T-helper 1 cell treated with Interleukin-12 subunit alpha and Interleukin-12 subunit beta and Interleukin-4 antibody, amounts not matched to agents 30 ng/mL and 1 ng/mL, for 36 hours (primary cell): ENCODE data around the gene CNNM2. TPM values are rescaled to one million over a fixed set of nuclear protein-coding genes. Genes with fewer than 3 reads are reported as not detected.

Source experiments
- intact Hi-C: fragments of 100-400 bp; cut with micrococcal nuclease; formaldehyde crosslinking; loops from one replicate; pipeline ENCODE4 v1.15.1; 2024
- total RNA-seq: library from RNA; stranded (reverse); gene quantifications from 2 replicates; pipeline ENCODE4 v1.2.3, GENCODE V29; 2022

The CNNM2 gene
- total RNA-seq, 1 donor from 2014 or later, result 6.8 TPM

- intact Hi-C loops, result no loop called here
Measured at GRCh38 chr10:103067956-103068355, 149.9 kb downstream of the CNNM2 start.

GRCh38 chr10:103069453-103070331 lies 151.6 kb downstream of the CNNM2 start:
- intact Hi-C loops, result loop anchor here (1.0 to 5.0 kb wide), 8 partner anchors 15 to 418 kb away; partner anchors contain the start of gene BORCS7

GRCh38 chr10:103072276-103072675 lies 154.2 kb downstream of the CNNM2 start:
- intact Hi-C loops, result loop anchor here (5.0 kb wide), 2 partner anchors 220 to 415 kb away; partner anchors contain the start of gene BORCS7

- intact Hi-C loops, result loop anchor here (5.0 kb wide), 2 partner anchors 221 to 414 kb away; partner anchors contain the start of gene BORCS7
Measured at GRCh38 chr10:103072891-103073290, 154.8 kb downstream of the CNNM2 start.

- intact Hi-C loops, result no loop called here
Measured at GRCh38 chr10:103077020-103077419, 158.9 kb downstream of the CNNM2 start.

GRCh38 chr10:103077491-103078308 lies 159.6 kb downstream of the CNNM2 start:
- intact Hi-C loops, result no loop called here

- intact Hi-C loops, result no loop called here
Measured at GRCh38 chr10:103078309-103078615, 160.2 kb downstream of the CNNM2 start.

- intact Hi-C loops, result no loop called here
Measured at GRCh38 chr10:103078676-103079075, 160.6 kb downstream of the CNNM2 start.

GRCh38 chr10:103079100-103079499 lies 161.0 kb downstream of the CNNM2 start:
- intact Hi-C loops, result no loop called here

GRCh38 chr10:103079946-103080345 lies 161.9 kb downstream of the CNNM2 start:
- intact Hi-C loops, result no loop called here

- intact Hi-C loops, result no loop called here
Measured at GRCh38 chr10:103080891-103081581, 162.9 kb downstream of the CNNM2 start.

GRCh38 chr10:103082683-103083082 lies 164.6 kb downstream of the CNNM2 start:
- intact Hi-C loops, result no loop called here

- intact Hi-C loops, result no loop called here
Measured at GRCh38 chr10:103083266-103083976, 165.3 kb downstream of the CNNM2 start.

- intact Hi-C loops, result no loop called here
Measured at GRCh38 chr10:103083977-103084320, 165.9 kb downstream of the CNNM2 start.

- intact Hi-C loops, result no loop called here
Measured at GRCh38 chr10:103086261-103086660, 168.2 kb downstream of the CNNM2 start.

GRCh38 chr10:103086799-103087198 lies 168.7 kb downstream of the CNNM2 start:
- intact Hi-C loops, result no loop called here

GRCh38 chr10:103089493-103089892 lies 171.4 kb downstream of the CNNM2 start:
- intact Hi-C loops, result no loop called here

- intact Hi-C loops, result no loop called here
Measured at GRCh38 chr10:103090911-103091310, 172.8 kb downstream of the CNNM2 start.

- intact Hi-C loops, result no loop called here
Measured at GRCh38 chr10:103095005-103095404, 176.9 kb downstream of the CNNM2 start.

GRCh38 chr10:103096130-103096529 lies 178.0 kb downstream of the CNNM2 start:
- intact Hi-C loops, result no loop called here

GRCh38 chr10:103098240-103098639 lies 180.1 kb downstream of the CNNM2 start:
- intact Hi-C loops, result no loop called here
